Left kidney (tissue), 2 donors: ENCODE results near the gene UVRAG. TPM values are rescaled to one million over a fixed set of nuclear protein-coding genes. Genes with fewer than 3 reads are reported as not detected.
"Not testable (repeated sequence)": the region's sequence is repeated elsewhere in the genome, so short reads cannot be mapped to it uniquely, and the experiment has no call there.

ENCODE experiments used
- DNase-seq: peaks from one replicate; pipeline ENCODE4 v3.0.0-alpha.2; 2013
- polyA plus RNA-seq: library from polyadenylated mRNA; unstranded; fragments of 120-200 nt; gene quantifications from one replicate; pipeline ENCODE4 v1.2.1, GENCODE V29; 2013; ENCODE audit not compliant: insufficient read length

UVRAG gene
- polyA plus RNA-seq, 1 donor, result 19.5 TPM

DNA sequence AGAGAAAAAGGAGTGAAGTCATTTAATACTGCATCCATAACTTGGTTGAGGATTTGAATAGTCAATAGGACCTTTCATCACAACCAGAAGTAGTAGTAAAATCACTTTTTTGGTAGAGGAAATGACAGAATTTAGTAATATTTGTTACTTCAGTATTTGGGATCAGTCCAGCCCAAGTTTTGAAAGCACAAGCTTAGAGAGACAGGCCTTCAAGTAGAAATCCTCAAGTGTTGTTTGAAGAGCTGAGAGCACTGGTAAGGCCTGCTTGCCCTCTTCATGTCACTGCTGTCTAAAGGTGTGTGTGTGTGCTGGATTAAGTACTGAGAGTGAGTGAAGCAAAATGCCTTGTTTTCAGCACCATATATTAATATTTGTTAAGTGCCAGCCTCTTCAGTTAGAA is 254.0 kb downstream of the UVRAG start:
- no peak for DNase-seq

DNA sequence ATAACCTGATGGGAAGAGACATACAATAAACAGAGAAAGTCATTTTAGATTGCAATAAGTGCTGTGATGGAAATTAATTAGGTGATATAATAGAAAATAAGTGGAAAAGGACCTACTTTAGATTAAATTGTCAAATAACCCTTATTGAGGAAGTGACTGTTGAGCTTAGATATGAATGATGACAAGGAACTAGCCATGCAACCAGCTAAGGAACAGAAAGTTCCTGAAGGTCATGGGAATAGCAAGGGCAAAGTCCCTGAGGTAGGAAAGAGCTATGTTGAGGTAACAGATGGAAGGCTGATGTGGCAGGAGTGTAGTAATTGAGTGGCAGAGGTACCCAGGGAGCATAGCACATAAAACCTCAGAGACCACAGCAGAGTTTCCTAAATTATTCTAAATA is 256.1 kb downstream of the UVRAG start:
- DNase-seq, result no peak

DNA sequence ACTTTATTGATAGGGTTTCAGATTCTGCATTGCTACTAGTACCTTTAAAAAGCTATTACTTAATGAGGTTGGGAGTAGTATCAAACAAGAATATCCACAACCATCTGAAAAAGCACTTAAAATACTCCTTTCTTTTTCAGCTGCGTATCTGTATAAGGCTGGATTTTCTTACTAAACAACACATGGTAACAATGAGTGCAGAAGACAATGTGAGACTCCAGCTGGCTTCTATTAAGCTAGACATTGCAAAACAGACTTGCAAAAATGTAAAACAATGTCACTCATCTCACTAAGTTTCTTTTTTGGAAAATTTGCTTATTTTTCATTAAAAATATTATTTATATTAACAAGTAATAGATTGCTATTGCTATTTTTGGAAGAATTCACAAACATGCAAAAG is 258.7 kb downstream of the UVRAG start:
- DNase-seq, result no peak

DNA sequence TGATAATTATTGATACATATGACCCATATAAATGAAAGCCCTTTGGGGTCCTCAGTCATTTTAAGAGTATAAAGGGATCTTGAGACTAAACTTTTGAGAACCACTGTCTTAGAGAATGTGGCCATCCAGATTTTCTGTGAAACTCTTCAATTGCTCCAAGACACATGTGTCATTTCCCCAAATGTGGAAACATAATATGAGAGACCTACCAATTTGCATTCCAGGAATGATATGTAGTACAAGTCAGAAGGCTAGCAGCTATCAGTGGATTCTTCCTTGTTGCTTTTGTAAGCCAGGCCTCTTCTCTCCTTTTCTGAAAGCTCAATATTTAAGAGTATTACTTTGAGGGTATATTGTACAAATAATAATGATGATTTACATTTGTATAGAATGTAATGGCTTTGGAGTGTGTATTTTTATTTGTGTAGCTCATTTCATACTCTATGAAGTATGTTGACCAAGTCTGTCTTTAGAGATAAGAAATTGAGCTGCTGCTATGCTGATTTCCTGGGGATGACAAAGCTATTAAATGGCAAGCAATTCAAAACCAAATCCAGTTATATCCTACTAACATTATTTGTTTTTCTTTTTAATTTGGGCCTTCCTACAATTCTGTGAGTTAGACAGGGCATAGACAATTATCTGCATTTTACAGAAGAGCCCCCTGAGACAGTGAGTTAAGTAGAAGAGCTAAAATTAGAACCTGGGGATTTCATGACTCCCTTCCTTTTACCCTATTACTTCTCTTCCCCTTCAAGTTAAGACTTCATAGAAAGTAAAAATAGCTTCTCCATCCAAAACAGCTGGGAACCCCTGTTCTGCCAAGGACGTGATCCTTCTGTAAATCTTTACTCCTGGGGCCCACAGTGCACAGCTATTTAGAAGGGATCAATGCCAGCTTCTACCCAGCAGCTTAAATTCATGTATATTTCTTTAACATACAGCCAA is 259.4 kb downstream of the UVRAG start:
- no peak for DNase-seq

DNA sequence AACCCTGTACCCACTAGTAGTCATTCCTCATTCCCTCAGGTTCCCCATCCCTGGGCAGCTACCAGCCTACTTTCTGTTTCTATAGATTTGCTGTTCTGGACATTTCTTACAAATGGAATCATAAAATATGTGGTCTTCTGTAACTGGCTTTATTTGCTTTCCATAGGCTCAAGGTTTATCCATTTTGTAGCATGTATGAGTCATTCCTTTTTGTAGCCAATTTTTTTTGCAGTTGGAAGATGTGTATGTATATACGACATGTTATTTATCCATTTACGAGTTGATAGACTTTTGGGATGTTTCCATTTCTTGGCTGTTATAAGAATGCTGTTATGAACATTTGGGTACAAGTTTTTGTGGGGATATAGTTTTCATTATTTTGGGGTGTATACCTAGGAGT is 260.7 kb downstream of the UVRAG start:
- no peak for DNase-seq

DNA sequence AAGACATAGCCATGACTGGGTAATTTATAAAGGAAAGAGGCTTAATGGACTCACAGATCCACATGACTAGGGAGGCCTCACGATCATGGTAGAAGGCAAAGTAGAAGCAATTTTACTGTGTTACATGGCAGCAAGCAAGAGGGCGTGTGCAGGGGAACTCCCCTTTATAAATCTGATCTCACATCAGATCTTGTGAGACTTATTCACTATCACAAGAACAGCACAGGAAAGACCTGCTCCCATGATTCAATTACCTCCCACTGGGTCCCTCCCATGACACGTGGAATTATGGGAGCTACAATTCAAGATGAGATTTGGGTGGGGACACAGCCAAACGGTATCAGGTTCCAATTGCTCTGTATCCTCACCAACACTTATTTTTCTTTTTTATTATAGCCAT is 261.2 kb downstream of the UVRAG start:
- DNase-seq, result not testable (repeated sequence)

DNA sequence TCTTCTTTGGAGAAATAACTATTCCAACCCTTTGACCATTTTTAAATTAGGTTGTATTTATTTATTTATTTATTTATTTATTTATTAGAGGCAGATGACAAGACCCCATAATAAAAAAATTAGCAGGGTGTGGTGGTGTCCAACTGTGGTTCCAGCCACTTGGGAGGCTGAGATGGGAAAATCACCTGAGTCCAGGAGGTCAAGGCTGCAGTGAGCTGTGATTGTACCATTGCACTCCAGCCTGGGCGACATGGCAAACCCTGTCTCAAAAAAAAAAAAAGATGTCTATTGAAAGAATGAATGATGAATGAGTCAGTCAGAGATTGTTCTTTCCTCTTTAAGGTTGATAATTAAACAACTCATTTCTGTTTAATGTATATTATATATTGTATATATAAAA is 261.7 kb downstream of the UVRAG start:
- no peak for DNase-seq

DNA sequence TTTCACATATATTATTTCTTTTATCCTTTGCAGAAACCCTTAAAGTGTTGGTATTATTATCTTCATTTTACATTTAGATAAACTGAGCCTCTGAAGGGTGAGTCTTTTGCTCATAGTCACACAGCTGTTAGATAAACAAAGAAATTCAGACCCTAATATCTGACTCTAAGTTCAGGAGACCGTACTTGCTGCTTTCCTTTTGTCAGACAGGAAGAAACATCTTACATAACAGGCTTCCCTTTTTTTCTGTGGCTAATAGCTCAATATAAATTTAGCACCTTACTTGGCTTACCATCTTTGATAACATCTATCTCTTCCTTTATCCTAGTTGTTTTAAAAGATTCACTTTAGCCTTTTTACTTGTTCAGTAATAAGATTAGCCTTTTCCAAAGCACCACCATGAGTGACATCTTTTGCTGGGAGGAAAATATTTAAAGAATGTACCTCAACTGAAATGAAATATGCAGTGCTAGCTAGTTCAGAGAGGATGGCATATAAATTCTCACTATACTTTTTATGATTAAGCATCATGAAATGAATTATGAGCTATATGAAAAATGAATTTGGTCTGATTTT is 262.7 kb downstream of the UVRAG start:
- no peak for DNase-seq

DNA sequence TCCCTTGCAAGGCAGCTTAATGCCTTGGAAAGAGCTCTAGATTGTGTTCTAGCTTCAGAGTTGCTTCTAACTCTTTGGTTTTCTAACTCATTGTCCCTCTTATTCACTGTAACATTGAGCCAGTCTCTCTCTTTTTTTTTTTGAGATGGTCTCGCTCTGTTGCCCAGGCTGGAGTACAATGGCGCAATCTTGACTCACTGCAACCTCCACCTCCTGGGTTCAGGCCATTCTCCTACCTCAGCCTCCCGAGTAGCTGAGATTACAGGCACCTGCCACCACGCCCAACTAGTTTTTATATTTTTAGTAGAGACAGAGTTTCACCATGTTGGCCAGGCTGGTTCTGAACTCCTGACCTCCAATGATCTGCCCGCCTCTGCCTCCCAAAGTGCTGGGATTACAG is 266.1 kb downstream of the UVRAG start:
- not testable (repeated sequence) for DNase-seq

DNA sequence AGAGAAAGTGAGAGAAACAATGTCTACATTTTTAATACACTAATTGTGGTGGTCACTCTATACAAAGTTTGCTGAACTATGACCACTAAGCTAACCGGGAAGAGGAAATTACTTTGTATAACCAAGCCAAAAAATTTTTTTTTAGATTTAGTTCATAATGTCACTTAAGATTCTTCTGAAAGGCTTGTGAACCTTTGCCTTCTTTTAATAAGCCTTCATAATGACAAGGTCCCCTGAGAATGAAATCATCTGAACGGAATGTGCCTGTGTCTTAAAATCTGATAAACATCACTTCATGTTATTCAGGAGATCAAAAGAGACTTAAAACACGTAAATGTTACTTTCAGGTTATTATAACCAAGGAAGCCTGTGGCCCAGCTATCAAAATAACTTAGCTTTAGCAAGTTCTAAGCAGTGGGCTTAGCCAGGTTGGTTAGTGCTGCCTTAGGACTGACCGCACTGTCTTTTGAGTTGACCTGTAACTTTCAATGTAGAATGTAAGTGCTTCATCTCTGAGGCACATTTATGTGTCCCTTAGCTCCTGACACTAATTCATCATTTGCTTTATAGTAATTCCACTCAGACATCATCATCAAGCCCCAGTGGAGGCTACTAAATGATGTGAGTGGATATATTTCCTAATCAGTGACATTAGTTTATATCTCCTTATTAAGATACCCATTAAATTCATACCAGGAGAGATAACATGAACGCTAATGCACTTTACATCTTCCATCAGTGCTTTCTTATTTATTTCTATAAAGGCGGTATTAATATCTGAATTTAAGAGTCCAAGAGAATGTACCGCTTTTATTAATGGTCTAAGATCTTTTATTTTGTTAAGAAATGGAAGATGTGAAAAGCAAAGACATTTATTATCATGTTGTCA is 268.8 kb downstream of the UVRAG start:
- no peak for DNase-seq

DNA sequence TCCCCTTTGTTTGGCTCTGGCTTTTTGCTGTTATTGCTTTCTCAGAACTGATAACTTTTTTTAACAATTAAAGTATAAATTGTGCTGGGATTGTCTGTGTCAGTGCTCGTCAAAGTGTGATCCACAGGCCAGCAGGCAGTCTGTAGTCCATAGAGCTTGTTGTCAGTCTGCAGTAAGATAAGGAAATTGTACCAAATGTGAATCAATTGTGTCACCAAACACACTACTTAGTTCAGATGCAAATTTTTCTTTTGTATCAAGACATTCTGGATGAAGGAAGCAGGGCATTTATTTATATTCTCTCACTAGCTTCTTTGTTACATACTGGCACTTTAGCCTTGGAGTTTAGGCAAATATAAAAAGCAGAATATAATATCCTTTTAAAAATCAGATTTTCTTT is 270.3 kb downstream of the UVRAG start:
- DNase-seq, result no peak

DNA sequence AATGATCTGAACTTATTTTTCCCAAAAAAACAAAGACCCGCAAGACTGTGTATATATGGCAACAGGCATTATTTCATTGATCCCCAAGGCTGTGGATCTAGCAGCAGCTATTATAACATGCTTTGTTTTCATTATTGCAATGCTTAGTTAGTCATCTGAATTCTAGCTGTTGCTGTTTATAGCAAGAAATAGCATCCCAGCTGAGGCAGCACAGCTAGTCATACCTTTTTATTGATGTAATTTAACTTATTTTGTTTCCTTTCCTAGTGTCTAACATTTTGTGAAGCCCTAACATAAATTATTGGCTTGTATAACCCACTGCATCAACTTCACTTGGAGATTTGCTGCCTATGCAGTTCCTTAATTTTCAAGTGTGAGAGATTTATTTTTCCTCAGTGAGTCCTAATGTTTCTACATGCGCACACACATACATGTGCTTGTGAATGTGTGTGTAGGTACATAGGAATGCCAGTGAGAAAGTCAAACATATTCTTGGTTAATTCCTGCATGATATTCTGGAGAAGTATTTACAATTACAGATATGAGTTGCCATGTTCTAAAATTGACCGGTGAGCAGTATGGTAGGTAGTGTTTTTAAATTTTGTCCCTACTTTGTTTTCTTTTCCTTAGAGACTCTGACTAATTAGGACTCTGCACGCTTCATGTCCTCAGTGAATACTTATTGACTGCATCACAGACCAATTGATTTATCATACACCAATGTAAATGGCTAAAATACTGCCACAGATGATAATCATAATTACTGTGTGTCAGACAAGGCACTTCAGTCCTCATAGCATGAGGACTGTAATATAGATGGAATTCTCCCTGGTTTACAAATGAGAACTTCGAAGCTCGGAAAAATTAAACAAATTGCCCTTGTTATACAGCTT is 272.0 kb downstream of the UVRAG start:
- no peak for DNase-seq

DNA sequence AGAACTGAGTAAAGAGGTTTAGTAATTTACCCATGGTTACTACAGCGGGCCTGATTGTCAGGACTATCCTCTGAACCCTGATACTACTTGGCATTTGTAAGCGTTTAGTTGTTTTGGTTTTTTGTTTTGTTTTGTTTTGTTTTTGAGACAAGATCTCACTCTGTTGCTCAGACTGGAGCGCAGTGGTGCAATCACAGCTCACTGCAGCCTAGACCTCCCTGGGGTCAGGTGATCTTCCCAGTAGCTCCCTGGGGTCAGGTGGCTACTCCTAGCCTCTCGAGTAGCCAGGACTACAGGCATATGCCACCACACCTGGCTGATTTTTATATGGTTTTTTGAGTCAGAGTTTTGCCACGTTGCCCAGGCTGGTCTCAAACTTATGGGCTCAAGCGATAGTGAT is 272.7 kb downstream of the UVRAG start:
- DNase-seq, result no peak

DNA sequence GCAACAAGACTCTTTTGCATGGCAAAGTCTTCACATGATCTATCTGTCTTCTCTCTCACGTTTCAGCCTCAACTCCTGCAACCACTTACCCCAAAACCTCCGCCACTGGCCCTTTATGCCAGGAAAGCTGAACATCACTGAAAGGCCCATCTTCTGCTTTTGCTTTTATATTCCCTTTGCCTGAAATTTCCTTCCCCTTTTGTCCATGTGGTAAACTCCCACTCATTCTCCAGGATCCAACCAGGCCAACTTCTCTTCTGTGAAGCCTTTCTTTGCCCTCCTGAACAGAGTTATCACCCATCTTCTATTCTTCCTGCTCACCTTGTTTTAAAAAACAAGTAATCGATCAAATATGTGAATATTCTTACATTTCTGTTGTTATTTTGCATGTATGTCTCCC is 273.5 kb downstream of the UVRAG start:
- no peak for DNase-seq

DNA sequence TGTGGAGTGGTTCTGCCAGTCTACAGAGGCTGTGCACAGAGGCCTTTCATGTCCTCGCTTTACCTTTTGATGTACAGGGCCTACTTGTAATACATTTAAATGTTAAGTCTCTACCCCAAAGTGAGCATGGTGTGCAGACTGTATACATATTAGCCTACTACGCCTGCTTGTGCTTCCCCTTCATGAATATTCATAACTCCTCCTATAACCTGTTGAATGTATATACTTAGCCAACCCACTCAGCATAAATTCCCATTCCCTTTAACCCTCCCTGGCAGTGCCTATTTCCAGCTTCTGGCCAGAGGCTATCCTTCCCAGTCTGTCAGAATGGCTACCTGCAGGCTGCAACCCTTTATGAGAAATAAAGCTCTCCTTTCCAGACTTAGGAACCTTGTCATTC is 275.2 kb downstream of the UVRAG start:
- DNase-seq, result no peak

DNA sequence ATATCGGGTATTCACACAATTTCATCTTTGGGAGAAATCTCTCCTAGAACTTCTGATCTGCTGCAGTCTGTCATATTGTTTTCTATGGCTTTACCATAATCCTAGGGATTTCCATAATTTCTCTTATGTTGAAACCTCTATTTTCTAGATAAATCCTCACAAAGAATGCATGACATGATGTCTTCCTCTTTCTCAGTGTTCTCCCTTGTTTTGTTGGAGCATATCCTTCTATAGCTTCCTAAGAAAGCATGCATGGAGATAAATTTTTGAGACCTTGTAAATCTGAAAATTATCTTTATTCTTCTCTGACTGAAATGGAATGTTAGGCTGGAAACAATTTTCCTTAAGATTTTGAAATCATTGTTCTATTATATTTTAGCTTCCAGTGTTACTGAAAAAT is 275.8 kb downstream of the UVRAG start:
- DNase-seq, result no peak

DNA sequence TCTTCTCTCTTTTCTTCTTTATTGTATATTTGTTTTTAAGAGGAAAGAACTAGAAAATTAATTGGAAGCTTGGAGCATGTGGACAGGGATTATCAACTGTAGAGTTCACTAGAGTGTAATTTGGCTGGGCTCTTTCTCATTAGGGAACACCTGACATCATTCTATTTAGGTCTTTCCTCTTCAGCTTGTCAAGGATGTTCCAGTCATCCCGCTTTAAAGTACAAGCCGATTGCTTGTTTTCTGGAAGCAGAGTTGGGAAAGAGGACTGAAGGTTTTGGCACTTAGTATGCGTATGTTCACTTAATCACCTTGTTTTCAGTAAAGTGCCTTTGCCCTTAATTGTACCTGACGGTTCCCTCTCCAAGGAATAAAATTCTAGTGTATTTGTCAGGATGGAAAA is 279.7 kb downstream of the UVRAG start:
- DNase-seq, result no peak

DNA sequence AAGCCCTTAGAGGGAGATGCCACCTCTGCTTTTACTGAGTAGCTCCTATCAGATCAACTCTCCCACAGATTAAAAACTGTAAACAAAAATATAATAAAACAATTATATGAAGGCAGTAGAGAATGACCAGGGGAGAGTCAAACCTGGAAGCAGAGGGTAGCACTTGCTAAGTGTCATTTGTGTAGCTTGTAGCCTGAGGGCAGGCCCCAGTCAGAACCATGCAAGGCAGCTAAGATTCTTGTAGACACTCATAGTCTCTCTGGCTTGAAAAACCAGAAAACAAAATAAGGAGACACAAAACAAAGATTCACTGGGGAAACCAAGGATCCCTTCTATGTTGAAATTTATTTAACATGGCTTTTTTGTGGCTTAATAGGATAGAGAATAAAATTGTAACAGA is 280.9 kb downstream of the UVRAG start:
- DNase-seq, result no peak

DNA sequence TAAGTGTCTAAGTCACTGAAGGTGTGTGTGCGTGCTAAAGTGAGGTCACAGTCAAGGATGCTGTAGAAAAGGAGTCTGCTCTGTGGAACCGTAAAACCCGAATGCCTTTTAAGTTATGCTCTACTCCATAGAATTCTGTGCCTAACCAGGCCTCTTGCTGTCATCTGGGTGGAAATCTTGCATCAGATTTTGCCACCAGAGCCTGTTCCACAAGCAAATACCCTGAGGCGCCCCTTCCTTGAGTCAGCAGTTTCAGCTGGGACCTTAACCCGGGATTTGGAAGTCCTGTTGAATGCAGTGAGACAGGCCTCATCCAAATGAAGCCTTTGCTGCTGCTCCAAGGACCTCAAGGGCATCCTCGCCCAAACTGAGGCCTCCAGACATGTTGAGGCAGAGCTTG is 281.5 kb downstream of the UVRAG start:
- DNase-seq, result no peak

DNA sequence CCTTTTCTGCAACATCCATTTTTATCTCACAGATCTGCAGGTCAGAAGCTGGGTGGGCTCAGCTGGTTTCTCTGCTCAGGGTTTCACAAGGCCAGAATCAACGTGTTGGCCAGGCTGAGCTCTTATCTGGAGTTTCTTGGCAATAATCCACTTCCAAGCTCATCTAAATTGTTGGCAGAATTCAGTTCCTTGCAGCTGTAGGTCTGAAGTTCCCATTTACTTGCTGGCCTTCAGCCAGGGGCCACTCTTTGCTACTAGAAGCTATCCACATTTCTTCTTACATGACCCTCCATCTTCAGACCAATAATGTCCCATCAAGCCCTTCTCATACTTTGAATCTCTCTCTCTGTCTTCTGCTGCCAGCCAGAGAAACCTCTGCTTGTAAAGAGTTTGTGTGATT is 287.8 kb downstream of the UVRAG start:
- DNase-seq, result no peak

DNA sequence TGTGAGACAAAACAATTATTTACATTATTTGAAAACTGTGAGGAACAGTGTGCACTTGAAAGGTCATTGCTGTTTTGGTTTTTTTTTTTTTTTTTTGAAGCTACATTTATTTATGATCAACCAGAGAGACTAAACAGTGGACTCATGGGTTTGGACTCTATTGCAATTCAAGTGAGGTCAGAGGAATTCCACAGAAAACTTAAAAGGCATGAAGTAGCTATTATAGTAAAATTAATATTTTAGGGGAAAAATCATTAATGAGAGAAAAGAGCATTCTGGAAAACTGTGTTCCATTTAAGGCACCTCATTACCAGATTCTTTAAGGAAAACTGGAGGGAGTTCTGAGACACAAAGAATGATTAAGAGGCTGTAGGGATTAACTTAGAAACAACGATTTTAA is 288.4 kb downstream of the UVRAG start:
- DNase-seq, result no peak

DNA sequence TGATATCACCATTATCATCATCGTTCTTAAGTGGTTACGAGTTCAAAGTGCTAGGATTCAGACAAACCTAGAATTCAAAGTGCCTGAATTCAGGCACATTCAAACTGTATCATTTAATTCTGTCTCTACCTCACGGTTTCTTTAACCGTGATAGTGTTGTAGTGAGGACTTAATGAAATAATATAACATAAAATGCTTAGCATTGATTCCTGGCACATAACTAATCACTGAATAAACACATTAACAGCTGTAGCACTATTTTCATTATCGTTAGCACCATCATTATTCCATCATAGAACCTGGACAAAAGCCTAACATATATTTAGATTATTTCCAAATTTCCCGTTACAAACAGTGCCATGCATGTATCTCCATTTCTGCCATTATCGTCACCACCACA is 289.3 kb downstream of the UVRAG start:
- DNase-seq, result no peak
